A549 (cell line): Measurements from ENCODE around the gene CACNG7. TPM values are rescaled to one million over a fixed set of nuclear protein-coding genes. Genes with fewer than 3 reads are reported as not detected.

Experiments used
- ATAC-seq, 2 experiments: fragments of 200-7000 bp in 1 of 2; fragments of >200 bp in 1 of 2; cut with Nextera tagmentation in 1 of 2; cut with Tn5 transposase in 1 of 2; 3 replicates each; pipeline versions ENCODE4 v1.8.0 to v1.9.1; 2018 to 2020; ENCODE audit warnings: mild to moderate bottlenecking in 1 of 2, moderate library complexity in 1 of 2
- CTCF ChIA-PET: fragments of 300-600 bp; sonication (Branson Sonifier 250); formaldehyde crosslinking; extraction: SDS; loops from one replicate; lab custom pipeline; 2021; ENCODE audit warnings: antibody characterized with exemption, inconsistent platforms; lab: Yijun Ruan, JAX
- POLR2A ChIA-PET: fragments of 350-600 bp; formaldehyde crosslinking; extraction: SDS; loops from one replicate; lab custom pipeline; 2021; ENCODE audit warnings: antibody characterized with exemption, inconsistent platforms; lab: Yijun Ruan, JAX
- DNase-seq, 2 experiments: peaks; one replicate each; pipeline versions ENCODE4 v3.0.0 to v3.0.0-alpha.2; 2011 to 2016; ENCODE audit warnings: low read depth in 1 of 2, low spot score in 1 of 2
- FAIRE-seq: peaks from 2 replicates; lab custom pipeline; 2011; peaks lifted over from hg19 to GRCh38; lab: Jason Lieb, UNC
- H3K27ac ChIP-seq, 2 experiments: fragments of >200 bp; sonication (Bioruptor Twin); formaldehyde crosslinking; 3 replicates each; pipeline ENCODE4 v1.5.1; 2016 to 2017
- H3K4me1 ChIP-seq: fragments of >200 bp; sonication (Bioruptor Twin); formaldehyde crosslinking; 3 replicates; pipeline ENCODE4 v1.6.1; 2016
- H3K4me2 ChIP-seq: fragments of >200 bp; sonication (Bioruptor Twin); formaldehyde crosslinking; 3 replicates; pipeline ENCODE4 v1.6.1; 2016
- H3K4me3 ChIP-seq: fragments of >200 bp; sonication (Bioruptor Twin); formaldehyde crosslinking; 3 replicates; pipeline ENCODE4 v1.5.1; 2016
- H3K9me3 ChIP-seq: fragments of >200 bp; sonication (Bioruptor Twin); formaldehyde crosslinking; 3 replicates; pipeline ENCODE4 v1.6.1; 2016
- CEBPB ChIP-seq, 2 experiments: fragments of >200 bp in 1 of 2; sonication (Bioruptor Twin) in 1 of 2; formaldehyde crosslinking in 1 of 2; IDR thresholded peaks; 2 replicates each; pipeline ENCODE4 v1.6.1; 2012 to 2016
- CHD4 ChIP-seq: fragments of 200-600 bp; sonication (generic); IDR thresholded peaks from 2 replicates; pipeline ENCODE4 v1.6.1; 2016; ENCODE audit warnings: antibody characterized with exemption, mild to moderate bottlenecking, borderline replicate concordance
- E2F6 ChIP-seq: IDR thresholded peaks from 2 replicates; pipeline ENCODE4 v1.6.1; 2012; ENCODE audit warnings: low read depth, borderline replicate concordance
- EHF ChIP-seq: fragments of 250-450 bp; sonication (Bioruptor Pico); IDR thresholded peaks from 2 replicates; pipeline ENCODE4 v1.5.0; 2020; ENCODE audit warnings: mild to moderate bottlenecking
- EHMT2 ChIP-seq: fragments of 200-600 bp; sonication (generic); IDR thresholded peaks from 2 replicates; pipeline ENCODE4 v1.6.1; 2016; ENCODE audit warnings: antibody characterized with exemption, low read depth, mild to moderate bottlenecking, moderate library complexity
- EP300 ChIP-seq, 2 experiments: fragments of >200 bp; sonication (Bioruptor Twin); formaldehyde crosslinking; IDR thresholded peaks; 2 replicates in 1 of 2; 3 replicates in 1 of 2; pipeline ENCODE4 v1.6.1; 2016 to 2017
- FOSL2 ChIP-seq, 2 experiments: fragments of 450-650 bp in 1 of 2; fragments of >200 bp in 1 of 2; sonication (Bioruptor Twin) in 1 of 2; formaldehyde crosslinking; IDR thresholded peaks; 2 replicates each; pipeline versions ENCODE4 v1.5.0 to v1.6.1; 2016 to 2020; ENCODE audit warnings: mild to moderate bottlenecking in 1 of 2, moderate library complexity in 1 of 2
- GATA3 ChIP-seq: IDR thresholded peaks from 2 replicates; pipeline ENCODE4 v1.6.1; 2012; ENCODE audit warnings: borderline replicate concordance
- HDAC2 ChIP-seq: fragments of 200-600 bp; sonication (generic); IDR thresholded peaks from 2 replicates; pipeline ENCODE4 v1.6.1; 2016
- HOXA7 ChIP-seq: fragments of 250-450 bp; sonication (Bioruptor Pico); IDR thresholded peaks from 2 replicates; pipeline ENCODE4 v1.5.0; 2020; ENCODE audit warnings: mild to moderate bottlenecking, moderate library complexity
- HOXB13 ChIP-seq: fragments of 250-450 bp; sonication (Bioruptor Pico); IDR thresholded peaks from 2 replicates; pipeline ENCODE4 v1.5.0; 2020; ENCODE audit warnings: low read depth, mild to moderate bottlenecking, moderate library complexity
- JUN ChIP-seq, 2 experiments: fragments of >200 bp; sonication (Bioruptor Twin); formaldehyde crosslinking; IDR thresholded peaks; 2 replicates in 1 of 2; 3 replicates in 1 of 2; pipeline ENCODE4 v1.6.1; 2016 to 2017
- JUNB ChIP-seq: fragments of >200 bp; sonication (Bioruptor Twin); formaldehyde crosslinking; IDR thresholded peaks from 2 replicates; pipeline ENCODE4 v1.6.1; 2016
- KDM5A ChIP-seq: fragments of 200-600 bp; sonication (generic); IDR thresholded peaks from 2 replicates; pipeline ENCODE4 v1.6.1; 2016; ENCODE audit warnings: antibody characterized with exemption, mild to moderate bottlenecking
- MAFK ChIP-seq: fragments of 450-650 bp; IDR thresholded peaks from 2 replicates; pipeline ENCODE4 v1.6.1; 2014; ENCODE audit not compliant: partially characterized antibody
- MYC ChIP-seq: IDR thresholded peaks from 2 replicates; pipeline ENCODE4 v1.6.1; 2012; ENCODE audit warnings: mild to moderate bottlenecking, inconsistent platforms, low read length, improper control_type of control experiment, borderline replicate concordance
- NFE2L2 ChIP-seq: fragments of 150-350 bp; conservative IDR thresholded peaks from 2 replicates; pipeline ENCODE4 v1.6.1; 2014; ENCODE audit warnings: low read length
- NR3C1 ChIP-seq: fragments of >200 bp; sonication (Bioruptor Twin); formaldehyde crosslinking; IDR thresholded peaks from 3 replicates; pipeline ENCODE4 v1.6.1; 2017
- RARB ChIP-seq: fragments of 250-450 bp; sonication (Bioruptor Pico); IDR thresholded peaks from 2 replicates; pipeline ENCODE4 v1.8.0; 2021; ENCODE audit warnings: mild to moderate bottlenecking, moderate library complexity
- RCOR1 ChIP-seq: fragments of 150-350 bp; IDR thresholded peaks from 2 replicates; pipeline ENCODE4 v1.6.1; 2014; ENCODE audit warnings: antibody characterized with exemption, low read length, low read depth
- RFX5 ChIP-seq: fragments of 450-650 bp; IDR thresholded peaks from 2 replicates; pipeline ENCODE4 v1.7.1; 2014; ENCODE audit warnings: antibody characterized with exemption, mild to moderate bottlenecking, moderate library complexity
- ZC3H11A ChIP-seq: fragments of 450-650 bp; IDR thresholded peaks from 2 replicates; pipeline ENCODE4 v1.6.1; 2014; ENCODE audit warnings: antibody characterized with exemption, mild to moderate bottlenecking
- ZFP36 ChIP-seq: fragments of 450-650 bp; IDR thresholded peaks from 2 replicates; pipeline ENCODE4 v1.6.1; 2014; ENCODE audit warnings: borderline replicate concordance; ENCODE audit not compliant: partially characterized antibody
- ZNF302 ChIP-seq: fragments of 250-450 bp; sonication (Bioruptor Pico); IDR thresholded peaks from 2 replicates; pipeline ENCODE4 v1.9.0; 2021; ENCODE audit warnings: inconsistent platforms, mild to moderate bottlenecking, moderate library complexity
- ZSCAN20 ChIP-seq: fragments of 250-450 bp; sonication (Bioruptor Pico); IDR thresholded peaks from 2 replicates; pipeline ENCODE4 v1.8.0; 2022; ENCODE audit warnings: mild to moderate bottlenecking, moderate library complexity
- WGBS: methylation state at CpG from one replicate; pipeline ENCODE4 v1.1.6; 2017; ENCODE audit errors: missing lambda C conversion rate; 5-methylcytosine and 5-hydroxymethylcytosine counted together
- polyA plus RNA-seq, 4 experiments: library from polyadenylated mRNA; depleted of rRNA in 3 of 4; stranded (reverse); fragments of >200 nt; fragmentation: RNase III in 1 of 4; extraction: RNeasy Plus Mini Kit Qiagen cat#74134 plus additional on column Dnase treatment in 1 of 4; gene quantifications; 2 replicates in 3 of 4; 3 replicates in 1 of 4; pipeline ENCODE4 v1.2.3, GENCODE V29; 2011 to 2017
- TF ChIP-seq, protein P1 (sequence below): fragments of 250-450 bp; sonication (Bioruptor Pico); IDR thresholded peaks from 2 replicates; pipeline ENCODE4 v1.5.0; 2020; ENCODE audit warnings: low read depth, mild to moderate bottlenecking, moderate library complexity
- TF ChIP-seq, protein P2 (sequence below): IDR thresholded peaks from 2 replicates; pipeline ENCODE4 v1.6.1; 2012
- TF ChIP-seq, protein P3 (sequence below): fragments of 250-450 bp; sonication (Bioruptor Pico); IDR thresholded peaks from 2 replicates; pipeline ENCODE4 v1.5.0; 2021; ENCODE audit warnings: mild to moderate bottlenecking, moderate library complexity, borderline replicate concordance
- TF ChIP-seq, protein P4 (sequence below): fragments of 150-350 bp; IDR thresholded peaks from 2 replicates; pipeline ENCODE4 v1.6.1; 2014; ENCODE audit warnings: low read depth, mild to moderate bottlenecking, low read length

Gene CACNG7
- polyA plus RNA-seq, 2 of the 4 experiments (the other 2 are of a cell fraction) = 7.6 to 11.5 TPM

GRCh38 chr19:53936029-53936428 lies 27.0 kb downstream of the CACNG7 start:
- FAIRE-seq = no peak
- TF ChIP-seq HOXB13 (no peak), JUN (IDR thresholded peaks at IDR 0.05) (no peak), HOXA7 (CRISPR knock-in tag) (no peak), HDAC2 (no peak), CHD4 (no peak), RFX5 (no peak), CEBPB (IDR thresholded peaks at IDR 0.05) (no peak), FOSL2 (IDR thresholded peaks at IDR 0.05) (no peak), FOSL2 (CRISPR knock-in tag; IDR thresholded peaks at IDR 0.05) (no peak), ZC3H11A (no peak), RCOR1 (no peak), MYC (no peak), EHMT2 (no peak), GATA3 (no peak), ZNF302 (CRISPR knock-in tag) (no peak), RARB (no peak), ZFP36 (no peak), E2F6 (no peak), JUNB (no peak), EHF (no peak)
- TF ChIP-seq, protein P1, sequence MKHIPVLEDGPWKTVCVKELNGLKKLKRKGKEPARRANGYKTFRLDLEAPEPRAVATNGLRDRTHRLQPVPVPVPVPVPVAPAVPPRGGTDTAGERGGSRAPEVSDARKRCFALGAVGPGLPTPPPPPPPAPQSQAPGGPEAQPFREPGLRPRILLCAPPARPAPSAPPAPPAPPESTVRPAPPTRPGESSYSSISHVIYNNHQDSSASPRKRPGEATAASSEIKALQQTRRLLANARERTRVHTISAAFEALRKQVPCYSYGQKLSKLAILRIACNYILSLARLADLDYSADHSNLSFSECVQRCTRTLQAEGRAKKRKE (CRISPR knock-in tag) = no peak
- no peaks in the 10 kb centered on the region for H3K4me1 ChIP-seq
- H3K4me2 ChIP-seq = no peak overlapping the region
- WGBS = 81% methylated on average over 7 of the region's 7 CpGs
- ATAC-seq = no peak
- H3K4me3 ChIP-seq = no peak overlapping the region
- DNase-seq = no peak
- H3K9me3 ChIP-seq = no peaks in the 10 kb centered on the region
- no peak overlapping the region for H3K27ac ChIP-seq
- ChIA-PET CTCF (interaction anchor here (0.7 to 3.6 kb wide), 7 partner anchors 12 to 127 kb away, joined by 3 to 11 read pairs (median 5); no protein-coding TSS in a partner anchor), POLR2A (interaction anchor here (0.7 kb wide), 1 partner anchor 35 kb away, joined by 6 read pairs; no protein-coding TSS in a partner anchor)

DNA sequence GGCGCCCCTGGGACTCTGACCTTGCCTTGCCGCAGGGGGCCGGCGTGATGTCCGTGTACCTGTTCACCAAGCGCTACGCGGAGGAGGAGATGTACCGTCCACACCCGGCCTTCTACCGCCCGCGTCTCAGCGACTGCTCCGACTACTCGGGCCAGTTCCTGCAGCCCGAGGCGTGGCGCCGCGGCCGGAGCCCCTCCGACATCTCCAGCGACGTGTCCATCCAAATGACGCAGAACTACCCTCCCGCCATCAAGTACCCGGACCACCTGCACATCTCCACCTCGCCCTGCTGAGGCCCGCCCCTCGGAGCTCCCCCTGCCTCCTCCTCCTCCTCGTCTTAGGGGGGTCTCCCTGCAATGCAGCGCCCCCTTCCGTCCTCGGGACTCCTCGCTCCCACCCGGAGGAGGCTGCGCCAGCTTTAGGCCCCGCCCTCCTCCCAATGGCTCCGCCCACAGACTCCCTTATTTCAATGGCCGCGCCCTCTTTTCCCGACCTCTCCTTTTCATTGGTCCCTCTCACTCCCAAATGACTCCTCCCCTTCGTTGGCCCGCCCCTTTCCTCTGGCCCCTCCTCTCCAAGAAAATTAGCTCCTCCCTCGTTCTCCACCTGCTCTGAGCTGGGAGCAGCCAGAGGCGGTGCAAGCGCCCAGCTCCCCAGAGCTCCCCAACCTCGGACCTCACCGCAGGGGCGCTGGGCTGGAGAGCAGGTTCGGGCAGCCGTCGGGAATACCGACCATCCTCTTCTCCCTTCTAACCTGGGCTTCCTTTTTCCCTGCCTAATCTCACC lies 33.1 kb downstream of the CACNG7 start:
- Histone ChIP-seq H3K4me3 (no peak overlapping the region), H3K27ac (no peak overlapping the region), H3K4me1 (0 out of 3 replicates have a peak, but pooled peaks cover 8% of the 10 kb centered on the region), H3K4me2 (no peak overlapping the region), H3K9me3 (no peaks in the 10 kb centered on the region)
- POLR2A ChIA-PET = no interaction called here
- ATAC-seq (peak; percentile 27 to 57; a peak in 5 of 6 replicates), DNase-seq (peak in 1 of 2 experiments; percentile 71), FAIRE-seq (no peak)
- WGBS = 82% methylated on average over 55 of the region's 55 CpGs
- CTCF ChIA-PET = interaction anchor here (0.6 to 1.8 kb wide), 5 partner anchors 9 to 82 kb away, joined by 3 to 7 read pairs (median 3); no protein-coding TSS in a partner anchor
- no peak for TF ChIP-seq HDAC2
- TF ChIP-seq JUN (IDR thresholded peaks at IDR 0.05) = no peak
- no peak for TF ChIP-seq EHMT2
- no peak for TF ChIP-seq MAFK
- TF ChIP-seq, protein P2, sequence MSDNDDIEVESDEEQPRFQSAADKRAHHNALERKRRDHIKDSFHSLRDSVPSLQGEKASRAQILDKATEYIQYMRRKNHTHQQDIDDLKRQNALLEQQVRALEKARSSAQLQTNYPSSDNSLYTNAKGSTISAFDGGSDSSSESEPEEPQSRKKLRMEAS = no peak
- no peak for TF ChIP-seq RCOR1
- TF ChIP-seq, protein P3, sequence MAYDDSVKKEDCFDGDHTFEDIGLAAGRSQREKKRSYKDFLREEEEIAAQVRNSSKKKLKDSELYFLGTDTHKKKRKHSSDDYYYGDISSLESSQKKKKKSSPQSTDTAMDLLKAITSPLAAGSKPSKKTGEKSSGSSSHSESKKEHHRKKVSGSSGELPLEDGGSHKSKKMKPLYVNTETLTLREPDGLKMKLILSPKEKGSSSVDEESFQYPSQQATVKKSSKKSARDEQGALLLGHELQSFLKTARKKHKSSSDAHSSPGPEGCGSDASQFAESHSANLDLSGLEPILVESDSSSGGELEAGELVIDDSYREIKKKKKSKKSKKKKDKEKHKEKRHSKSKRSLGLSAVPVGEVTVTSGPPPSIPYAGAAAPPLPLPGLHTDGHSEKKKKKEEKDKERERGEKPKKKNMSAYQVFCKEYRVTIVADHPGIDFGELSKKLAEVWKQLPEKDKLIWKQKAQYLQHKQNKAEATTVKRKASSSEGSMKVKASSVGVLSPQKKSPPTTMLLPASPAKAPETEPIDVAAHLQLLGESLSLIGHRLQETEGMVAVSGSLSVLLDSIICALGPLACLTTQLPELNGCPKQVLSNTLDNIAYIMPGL (CRISPR knock-in tag) = no peak
- no peak for TF ChIP-seq NR3C1
- TF ChIP-seq RARB = no peak
- TF ChIP-seq, protein P4, sequence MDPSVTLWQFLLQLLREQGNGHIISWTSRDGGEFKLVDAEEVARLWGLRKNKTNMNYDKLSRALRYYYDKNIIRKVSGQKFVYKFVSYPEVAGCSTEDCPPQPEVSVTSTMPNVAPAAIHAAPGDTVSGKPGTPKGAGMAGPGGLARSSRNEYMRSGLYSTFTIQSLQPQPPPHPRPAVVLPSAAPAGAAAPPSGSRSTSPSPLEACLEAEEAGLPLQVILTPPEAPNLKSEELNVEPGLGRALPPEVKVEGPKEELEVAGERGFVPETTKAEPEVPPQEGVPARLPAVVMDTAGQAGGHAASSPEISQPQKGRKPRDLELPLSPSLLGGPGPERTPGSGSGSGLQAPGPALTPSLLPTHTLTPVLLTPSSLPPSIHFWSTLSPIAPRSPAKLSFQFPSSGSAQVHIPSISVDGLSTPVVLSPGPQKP = no peak
- no peak for TF ChIP-seq ZSCAN20 (CRISPR knock-in tag)
- TF ChIP-seq NFE2L2 = no peak
- no peak for TF ChIP-seq GATA3
- no peak for TF ChIP-seq HOXB13
- TF ChIP-seq ZNF302 (CRISPR knock-in tag) = no peak
- no peak for TF ChIP-seq EP300 (IDR thresholded peaks at IDR 0.05)
- TF ChIP-seq KDM5A = no peak
